ENCODE data around the gene TTC31. TPM values are rescaled to one million over a fixed set of nuclear protein-coding genes. Genes with fewer than 3 reads are reported as not detected.
A peak's percentile ranks its signal among the peaks of the same experiment; 100 is the strongest.

The TTC31 gene
- total RNA-seq, 1 donor from 2014 or later = 49.1 TPM

- peaks cover 38% of the 10 kb centered on the region for H3K27me3 Mint-ChIP-seq
- peaks cover 70% of the 10 kb centered on the region for H3K4me1 Mint-ChIP-seq
- DNase-seq (peak; percentile 67), ATAC-seq (ENCODE audit: low read depth) (peak; percentile 39)
- ChIA-PET POLR2A (interaction anchor here (0.7 to 2.8 kb wide), 9 partner anchors 12 to 82 kb away, joined by 3 to 35 read pairs (median 5); partner anchors contain the start of genes AUP1, CCDC142, HTRA2 and MRPL53), CTCF (interaction anchor here (0.7 to 2.5 kb wide), 6 partner anchors 17 to 86 kb away, joined by 3 to 12 read pairs (median 4); partner anchors contain the start of genes CCDC142 and TTC31)
- H3K9me3 Mint-ChIP-seq = no peaks in the 10 kb centered on the region
- peak overlapping the region; percentile 63 for H3K27ac Mint-ChIP-seq
- intact Hi-C loops (cut with micrococcal nuclease) = loop anchor here (1.0 to 10.0 kb wide), 5 partner anchors 20 to 332 kb away; partner anchors contain the start of genes C2orf81, HK2, SEMA4F and TTC31
- H3K4me3 Mint-ChIP-seq = peak overlapping the region; percentile 81
- peaks cover 33% of the 10 kb centered on the region for H3K36me3 Mint-ChIP-seq (ENCODE audit: low read depth)
- no peak for TF ChIP-seq CTCF (IDR thresholded peaks at IDR 0.05)
Measured at GRCh38 chr2:74502720-74503505, 20.0 kb downstream of the TTC31 start.

GRCh38 chr2:74503506-74504475, 20.9 kb downstream of the TTC31 start:
- DNase-seq (no peak), ATAC-seq (ENCODE audit: low read depth) (no peak)
- peak overlapping the region; percentile 81 for H3K4me3 Mint-ChIP-seq
- POLR2A ChIA-PET = interaction anchor here (0.7 to 2.8 kb wide), 13 partner anchors 9 to 85 kb away, joined by 3 to 35 read pairs (median 5); partner anchors contain the start of genes AUP1, CCDC142, DQX1 and HTRA2
- CTCF ChIA-PET = interaction anchor here (0.7 to 2.5 kb wide), 8 partner anchors 16 to 86 kb away, joined by 3 to 12 read pairs (median 4); partner anchors contain the start of genes CCDC142, MRPL53 and TTC31
- peaks cover 31% of the 10 kb centered on the region for H3K27me3 Mint-ChIP-seq
- intact Hi-C loops (cut with micrococcal nuclease) = loop anchor here (1.0 to 10.0 kb wide), 5 partner anchors 20 to 331 kb away; partner anchors contain the start of genes C2orf81, HK2, SEMA4F and TTC31
- peaks cover 33% of the 10 kb centered on the region for H3K36me3 Mint-ChIP-seq (ENCODE audit: low read depth)
- TF ChIP-seq CTCF (IDR thresholded peaks at IDR 0.05) = no peak
- H3K9me3 Mint-ChIP-seq = no peaks in the 10 kb centered on the region
- peaks cover 70% of the 10 kb centered on the region for H3K4me1 Mint-ChIP-seq
- peak overlapping the region; percentile 63 for H3K27ac Mint-ChIP-seq

- intact Hi-C loops (cut with micrococcal nuclease) = loop anchor here (10.0 kb wide), 2 partner anchors 150 to 330 kb away; partner anchors contain the start of genes HK2 and SEMA4F
- H3K27ac Mint-ChIP-seq = no peak overlapping the region
Measured at GRCh38 chr2:74504591-74504990, 21.7 kb downstream of the TTC31 start.

More at GRCh38 chr2:74504591-74504990, 21.7 kb downstream of the TTC31 start:
- H3K4me1 Mint-ChIP-seq = peaks cover 65% of the 10 kb centered on the region
- peak overlapping the region; percentile 63 for H3K4me3 Mint-ChIP-seq
- DNase-seq (no peak), ATAC-seq (ENCODE audit: low read depth) (no peak)
- H3K27me3 Mint-ChIP-seq = peaks cover 26% of the 10 kb centered on the region
- POLR2A ChIA-PET = interaction anchor here (1.1 to 2.8 kb wide), 5 partner anchors 11 to 84 kb away, joined by 3 to 35 read pairs (median 4); partner anchors contain the start of genes AUP1, DQX1, HTRA2 and INO80B
- peaks cover 33% of the 10 kb centered on the region for H3K36me3 Mint-ChIP-seq (ENCODE audit: low read depth)
- CTCF ChIA-PET = interaction anchor here (1.0 to 2.5 kb wide), 3 partner anchors 32 to 85 kb away, joined by 3 to 12 read pairs (median 8); partner anchors contain the start of gene MRPL53
- no peak for TF ChIP-seq CTCF (IDR thresholded peaks at IDR 0.05)
- H3K9me3 Mint-ChIP-seq = no peaks in the 10 kb centered on the region

All from activated B cell treated with CpG ODN at 0.5 μM for 24 hours (primary cell).